A673 (cell line): Measurements from ENCODE around the gene PTMS.

ENCODE experiments used
- EZH2 ChIP-seq: fragments of 200-600 bp; sonication (generic); IDR thresholded peaks from 2 replicates; pipeline ENCODE4 v1.6.1; 2017; ENCODE audit warnings: borderline replicate concordance, low read depth, mild to moderate bottlenecking, mixed read lengths, antibody characterized with exemption, low read length; ENCODE audit not compliant: poor library complexity, severe bottlenecking
- TF ChIP-seq, protein P1 (sequence below): fragments of 300-800, 200-600 bp; sonication (generic); conservative IDR thresholded peaks from 2 replicates; pipeline ENCODE4 v1.5.1; 2017; ENCODE audit warnings: low read depth, mild to moderate bottlenecking, antibody characterized with exemption, low read length, moderate library complexity, mixed read lengths

- TF ChIP-seq, protein P1, sequence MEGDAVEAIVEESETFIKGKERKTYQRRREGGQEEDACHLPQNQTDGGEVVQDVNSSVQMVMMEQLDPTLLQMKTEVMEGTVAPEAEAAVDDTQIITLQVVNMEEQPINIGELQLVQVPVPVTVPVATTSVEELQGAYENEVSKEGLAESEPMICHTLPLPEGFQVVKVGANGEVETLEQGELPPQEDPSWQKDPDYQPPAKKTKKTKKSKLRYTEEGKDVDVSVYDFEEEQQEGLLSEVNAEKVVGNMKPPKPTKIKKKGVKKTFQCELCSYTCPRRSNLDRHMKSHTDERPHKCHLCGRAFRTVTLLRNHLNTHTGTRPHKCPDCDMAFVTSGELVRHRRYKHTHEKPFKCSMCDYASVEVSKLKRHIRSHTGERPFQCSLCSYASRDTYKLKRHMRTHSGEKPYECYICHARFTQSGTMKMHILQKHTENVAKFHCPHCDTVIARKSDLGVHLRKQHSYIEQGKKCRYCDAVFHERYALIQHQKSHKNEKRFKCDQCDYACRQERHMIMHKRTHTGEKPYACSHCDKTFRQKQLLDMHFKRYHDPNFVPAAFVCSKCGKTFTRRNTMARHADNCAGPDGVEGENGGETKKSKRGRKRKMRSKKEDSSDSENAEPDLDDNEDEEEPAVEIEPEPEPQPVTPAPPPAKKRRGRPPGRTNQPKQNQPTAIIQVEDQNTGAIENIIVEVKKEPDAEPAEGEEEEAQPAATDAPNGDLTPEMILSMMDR, result peak; percentile 96
- TF ChIP-seq EZH2, result no peak
These were observed 12.7 kb downstream of the PTMS start for GRCh38 chr12:6778574-6779550.
